HG02938 (cell line): ENCODE results near the gene SEC62.

ENCODE experiments used
- ATAC-seq: cut with Tn5 transposase; IDR thresholded peaks from one replicate; pipeline ENCODE4 v1.9.1; 2021; ENCODE audit warnings: mild to moderate bottlenecking, moderate library complexity; ENCODE audit not compliant: unreplicated experiment

The SEC62 gene, protein sequence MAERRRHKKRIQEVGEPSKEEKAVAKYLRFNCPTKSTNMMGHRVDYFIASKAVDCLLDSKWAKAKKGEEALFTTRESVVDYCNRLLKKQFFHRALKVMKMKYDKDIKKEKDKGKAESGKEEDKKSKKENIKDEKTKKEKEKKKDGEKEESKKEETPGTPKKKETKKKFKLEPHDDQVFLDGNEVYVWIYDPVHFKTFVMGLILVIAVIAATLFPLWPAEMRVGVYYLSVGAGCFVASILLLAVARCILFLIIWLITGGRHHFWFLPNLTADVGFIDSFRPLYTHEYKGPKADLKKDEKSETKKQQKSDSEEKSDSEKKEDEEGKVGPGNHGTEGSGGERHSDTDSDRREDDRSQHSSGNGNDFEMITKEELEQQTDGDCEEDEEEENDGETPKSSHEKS

DNA sequence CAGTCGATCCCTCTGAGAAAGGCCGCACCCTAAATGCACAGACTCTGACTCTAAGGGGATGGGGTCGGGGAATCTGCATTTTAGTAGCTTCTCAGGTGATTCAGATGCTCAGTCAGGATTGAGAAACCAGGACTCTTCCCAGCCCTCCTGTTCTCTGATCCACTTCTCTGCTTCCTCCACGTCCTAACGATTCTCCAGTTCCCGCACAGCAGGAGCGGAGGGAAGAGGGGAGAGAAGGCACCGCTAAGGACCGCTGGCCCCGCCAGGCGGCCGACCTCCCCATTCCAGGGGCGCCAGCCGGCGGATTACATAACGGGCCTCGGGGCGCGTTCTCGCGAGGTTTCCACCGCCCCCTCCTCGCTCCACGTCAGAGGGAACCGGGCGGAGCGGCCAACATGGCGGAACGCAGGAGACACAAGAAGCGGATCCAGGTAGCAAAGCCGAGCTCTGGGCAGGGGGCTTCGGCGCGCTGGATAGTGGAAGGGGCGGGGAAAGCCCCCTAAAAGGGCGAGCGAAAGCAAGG, at the start of gene SEC62:
Gene SEC62, plus strand, starts transcription at position 380 of the 523 bp plus-strand sequence. Its CDS starts 16 bp downstream, at position 396.
- peak; percentile 92 for ATAC-seq

GRCh38 chr3:169923189-169923588, 43.4 kb upstream of the SEC62 start:
- ATAC-seq, result no peak

- ATAC-seq, result no peak
Measured at GRCh38 chr3:169923831-169924230, 42.8 kb upstream of the SEC62 start.

GRCh38 chr3:169929830-169930519, 36.6 kb upstream of the SEC62 start:
- ATAC-seq, result no peak

DNA sequence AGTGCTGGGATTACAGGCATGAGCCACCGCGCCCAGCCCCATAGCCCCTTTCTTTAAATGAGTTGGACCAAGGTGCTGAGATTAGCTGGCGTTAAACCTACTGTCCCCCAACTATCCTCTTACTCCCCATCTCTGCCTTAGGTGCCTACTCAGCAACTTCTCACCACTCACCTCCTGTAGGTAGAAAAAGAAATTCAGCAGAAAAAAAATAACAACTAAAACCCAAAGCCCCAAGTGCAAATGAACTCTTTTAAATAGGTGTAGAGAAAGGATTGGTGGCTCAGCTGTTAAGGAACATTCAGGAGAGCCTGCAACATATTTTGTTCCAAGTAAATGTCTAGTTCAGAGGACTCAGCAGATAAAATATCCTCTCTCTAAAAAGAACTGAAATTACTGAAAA, 35.8 kb upstream of the SEC62 start:
- ATAC-seq, result no peak

DNA sequence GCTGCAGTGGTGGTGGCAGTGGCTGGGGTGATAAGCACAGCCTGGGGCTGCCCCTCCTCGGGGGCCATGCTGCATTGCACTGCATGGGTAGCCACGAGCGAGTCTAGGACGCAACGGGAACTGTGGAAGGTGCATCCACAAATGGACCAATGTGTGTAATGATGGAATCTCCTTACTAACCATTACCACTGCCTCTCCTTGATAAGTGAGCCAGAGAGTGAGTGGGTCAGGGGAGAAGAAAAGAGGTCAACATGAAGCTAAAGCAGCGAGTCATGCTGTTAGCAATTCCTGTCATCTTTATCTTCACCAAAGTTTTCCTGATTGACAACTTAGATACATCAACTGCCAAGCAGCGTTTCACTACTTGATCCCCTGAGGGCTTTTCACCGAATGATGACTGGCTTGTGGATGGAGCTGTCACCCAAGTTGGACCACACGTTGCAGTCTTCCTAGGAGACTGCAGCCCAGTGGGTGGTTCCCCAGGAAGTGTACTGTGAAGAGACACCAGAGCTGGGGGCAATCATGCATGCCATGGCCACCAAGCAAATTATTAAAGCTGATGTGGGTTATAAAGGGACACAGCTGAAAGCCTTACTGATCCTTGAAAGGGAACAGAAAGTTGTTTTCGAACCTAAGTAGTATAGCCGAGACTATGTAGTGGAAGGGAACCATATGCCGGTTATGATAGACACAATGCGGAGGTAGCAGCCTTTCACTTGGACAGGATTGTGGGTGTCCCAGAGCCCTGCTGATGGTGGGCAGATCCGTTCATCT, 34.7 kb upstream of the SEC62 start:
- peak; percentile 96 for ATAC-seq

- ATAC-seq, result no peak
Measured at GRCh38 chr3:169939320-169939719, 27.3 kb upstream of the SEC62 start.

DNA sequence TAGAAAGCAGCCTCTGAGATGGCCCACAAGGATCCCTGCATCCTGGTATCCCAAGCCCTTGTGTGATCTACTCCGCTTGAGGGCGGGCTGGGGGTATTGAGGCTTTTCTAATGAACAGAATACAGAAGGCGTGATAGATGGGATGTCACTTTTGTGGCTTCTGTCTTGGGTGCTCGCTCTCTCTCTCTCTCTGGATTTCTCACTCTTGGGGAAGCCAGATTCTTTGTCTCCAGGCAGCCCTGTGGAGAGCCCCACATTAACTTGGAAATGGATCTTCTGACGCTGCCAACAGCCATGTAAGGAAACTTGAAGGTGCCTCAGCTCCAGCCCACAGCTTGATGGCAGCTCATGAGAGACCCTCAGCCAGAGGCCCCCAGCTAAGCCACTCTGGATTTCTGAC, 26.9 kb upstream of the SEC62 start:
- ATAC-seq, result no peak

GRCh38 chr3:169940470-169941181, 26.0 kb upstream of the SEC62 start:
- peak; percentile 67 for ATAC-seq

DNA sequence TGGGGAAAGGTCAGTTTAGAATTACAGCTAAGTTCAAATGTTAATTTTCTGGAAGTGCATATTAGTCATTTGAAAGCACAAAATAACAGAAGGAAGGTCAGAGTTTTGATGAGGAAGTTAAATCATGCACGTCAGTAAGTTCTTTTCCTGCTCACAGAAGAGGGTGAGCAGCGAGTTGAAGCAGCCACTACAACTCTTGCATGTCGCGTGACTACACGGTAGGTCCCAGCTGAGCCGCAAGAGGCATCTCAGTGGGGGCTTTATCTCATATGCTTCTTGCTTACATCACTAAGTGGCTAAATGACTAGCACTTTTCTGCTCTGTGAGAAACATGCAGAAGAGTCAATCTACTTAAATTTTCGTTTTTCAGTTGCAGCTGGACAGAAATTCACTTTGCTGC, 21.3 kb upstream of the SEC62 start:
- ATAC-seq, result peak; percentile 92

GRCh38 chr3:169946336-169946735, 20.3 kb upstream of the SEC62 start:
- ATAC-seq, result no peak

DNA sequence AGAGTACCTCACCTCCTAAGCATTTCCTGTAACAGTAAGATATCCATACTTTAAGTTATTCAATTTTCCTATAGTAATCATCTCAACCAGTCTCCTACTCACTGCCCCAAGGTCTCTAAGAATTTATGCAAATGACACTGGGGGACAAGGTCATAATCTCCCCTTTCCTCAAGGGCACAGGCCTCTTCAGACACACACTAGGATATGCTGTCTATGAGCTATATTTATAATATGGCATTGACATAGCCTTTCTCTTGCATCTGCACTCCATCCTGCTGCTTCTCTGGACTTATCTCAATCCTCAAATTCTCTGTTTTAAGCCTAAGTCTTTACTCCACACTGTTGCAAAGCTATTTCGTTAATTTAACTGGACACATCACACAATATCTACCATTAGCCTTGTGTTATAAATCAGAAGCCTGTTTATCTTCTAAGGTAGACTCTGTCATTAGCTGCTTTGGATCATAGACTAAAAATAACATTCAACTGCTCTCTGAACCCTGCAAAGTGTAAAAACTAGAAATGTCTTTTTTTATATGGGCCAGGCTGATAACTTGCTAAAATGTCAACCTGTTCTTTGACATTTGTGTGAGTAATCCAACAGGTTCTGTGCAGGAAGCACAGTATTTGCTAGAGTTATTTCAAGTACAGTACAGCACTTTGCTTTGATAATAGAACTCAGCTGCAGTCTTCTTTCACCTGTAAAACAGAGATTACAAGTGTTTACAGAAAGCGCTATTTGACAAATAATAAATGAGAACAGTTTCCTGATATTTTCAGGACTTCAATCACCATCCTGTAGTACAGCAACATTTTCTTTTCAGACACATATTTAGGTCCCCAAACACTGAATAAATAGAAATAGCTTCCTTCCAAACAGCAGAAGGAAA, 17.8 kb upstream of the SEC62 start:
- no peak for ATAC-seq

DNA sequence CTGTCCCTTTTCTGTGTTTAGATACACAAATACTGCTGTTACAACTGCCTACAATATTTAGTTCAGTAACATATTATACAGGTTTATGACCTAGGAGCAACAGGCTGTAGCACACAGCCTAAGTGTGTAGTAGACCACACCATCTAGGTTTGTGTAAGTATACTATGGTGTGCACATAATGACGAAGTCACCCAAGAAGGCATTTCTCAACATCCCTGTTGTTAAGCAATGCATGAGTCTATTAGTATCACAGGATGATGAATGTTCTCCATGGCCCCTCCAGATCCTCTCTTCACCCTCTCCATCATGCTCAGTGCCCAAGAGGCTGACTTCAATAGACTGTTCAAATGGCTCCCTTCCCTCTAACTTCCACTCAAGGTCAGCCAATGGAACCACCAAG, 14.6 kb upstream of the SEC62 start:
- ATAC-seq, result no peak

DNA sequence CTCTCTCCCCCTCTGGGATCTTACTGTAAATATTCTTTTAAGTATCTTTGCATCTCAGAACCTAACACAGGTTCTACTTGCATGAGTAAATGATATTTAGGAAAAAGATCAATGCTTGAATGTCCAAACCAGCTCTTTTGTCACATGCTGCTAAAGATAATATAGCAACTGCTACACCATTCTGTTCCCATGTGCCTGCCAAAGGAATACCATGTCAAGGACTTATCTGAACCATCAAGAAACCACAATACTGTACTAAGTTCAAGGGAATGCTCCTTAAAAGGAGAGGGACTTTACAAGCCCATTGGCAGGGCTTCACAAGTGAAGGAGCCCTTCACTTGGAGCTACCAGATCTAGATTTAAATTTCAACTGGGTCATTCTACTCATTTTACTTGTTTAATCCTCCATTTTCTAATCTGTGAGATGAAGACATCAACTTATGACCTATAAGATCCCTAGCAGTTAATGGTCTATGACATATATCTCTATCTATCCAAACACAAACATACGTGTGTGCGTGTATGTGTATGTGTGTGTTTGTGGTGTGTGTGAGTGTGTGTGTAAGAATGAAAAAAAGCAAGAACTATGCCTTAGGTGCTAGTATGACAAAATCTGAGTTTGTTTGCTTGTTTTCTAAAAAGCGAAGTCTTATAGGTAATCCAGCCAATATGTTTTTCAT, 13.0 kb upstream of the SEC62 start:
- peak; percentile 19 for ATAC-seq

DNA sequence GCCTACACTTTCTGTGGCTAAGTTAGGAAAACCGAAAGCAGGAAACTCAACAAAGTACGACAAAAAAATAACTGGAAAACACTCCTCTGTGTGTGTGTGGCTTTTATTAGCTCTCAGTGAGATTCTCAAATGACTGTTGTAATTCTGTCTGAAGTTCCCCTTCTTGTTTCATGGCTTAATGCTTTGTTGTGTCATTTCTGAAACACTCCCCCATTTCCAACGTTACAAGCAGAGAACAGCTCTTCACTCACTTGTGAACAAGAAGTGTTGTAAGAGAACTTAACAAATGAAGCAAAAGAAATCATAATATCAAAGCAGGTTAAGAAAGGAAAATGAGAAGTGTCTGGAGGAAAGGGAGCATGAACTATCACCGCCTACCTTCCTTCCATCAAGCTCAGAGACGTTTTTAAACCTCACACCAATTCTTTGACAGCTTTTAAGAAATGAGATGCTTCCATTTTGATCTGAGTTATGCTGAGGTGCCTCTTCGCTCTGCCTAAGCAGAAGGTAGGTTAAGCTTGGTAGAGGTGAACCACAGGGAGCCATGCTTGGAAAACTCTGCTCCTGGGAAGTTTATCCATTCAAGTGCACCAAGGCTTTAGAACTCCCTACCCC, 12.4 kb upstream of the SEC62 start:
- ATAC-seq, result peak; percentile 88

GRCh38 chr3:169955406-169955805, 11.2 kb upstream of the SEC62 start:
- ATAC-seq, result no peak

DNA sequence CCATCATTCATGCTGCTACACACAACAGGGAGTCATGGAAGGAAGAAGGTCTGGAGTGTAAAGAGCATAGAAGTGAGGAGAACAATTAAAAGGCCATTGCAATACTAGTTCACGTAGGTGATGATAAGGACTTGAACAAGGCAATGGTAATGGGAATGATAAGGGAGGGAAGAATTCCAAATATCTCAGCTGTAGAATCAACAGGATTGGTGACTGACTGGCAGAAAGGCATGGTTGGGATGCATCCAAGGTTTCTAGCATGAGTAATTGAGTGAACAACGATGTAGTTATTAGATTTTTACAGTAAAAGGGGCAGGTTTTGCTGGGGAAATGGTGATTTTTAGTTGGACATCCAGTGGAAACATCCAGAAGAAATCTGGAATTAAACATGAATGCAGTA, 2.4 kb upstream of the SEC62 start:
- ATAC-seq, result no peak

DNA sequence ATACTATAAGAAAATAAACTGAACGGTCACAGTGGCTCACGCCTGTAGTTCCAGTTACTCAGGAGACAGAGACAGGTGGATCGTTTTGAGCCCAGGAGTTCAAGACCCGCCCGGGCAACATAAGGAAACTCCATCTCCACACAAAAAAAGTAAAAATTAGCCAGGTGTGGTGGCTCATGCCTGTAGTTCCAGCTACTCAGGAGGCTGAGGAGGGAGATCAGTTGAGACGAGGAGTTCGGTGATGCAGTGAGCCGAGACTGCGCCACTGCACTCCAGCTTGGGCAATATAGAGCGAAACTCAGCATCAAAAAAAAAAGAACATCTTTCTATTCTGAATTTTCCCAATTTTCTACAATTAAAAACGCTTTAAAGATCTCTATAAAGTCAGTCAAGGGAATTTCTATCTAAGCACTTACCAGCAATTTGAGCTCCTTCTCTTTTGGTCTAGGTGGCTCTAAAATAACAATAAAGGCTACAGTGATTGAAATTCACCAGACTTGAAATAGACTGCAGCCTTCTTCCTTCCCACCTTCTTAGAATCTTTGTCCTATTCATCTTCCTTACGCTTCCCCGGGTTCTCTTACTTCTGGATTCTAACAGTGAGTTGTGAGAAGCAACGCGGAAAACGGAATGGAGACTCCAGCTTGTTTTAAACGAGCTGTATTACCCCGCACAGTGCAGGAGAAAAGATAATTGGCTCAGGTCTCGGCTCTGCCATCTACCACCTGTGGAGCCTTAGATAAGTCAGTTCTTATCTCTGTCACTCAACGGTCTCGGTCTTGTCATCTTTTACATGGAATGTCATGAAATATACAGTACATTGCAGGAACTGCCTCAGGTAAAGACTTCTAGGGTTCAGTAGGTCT, 812 bp upstream of the SEC62 start:
- peak; percentile 31 for ATAC-seq
